Calu3 (cell line): Measurements from ENCODE around the gene RFX7. TPM values are rescaled to one million over a fixed set of nuclear protein-coding genes. Genes with fewer than 3 reads are reported as not detected.

Experiments used
- BruUV-seq: library from RNA; stranded (reverse); fragments of 400-500 nt; replicated peaks from 2 replicates; lab custom pipeline; 2021; lab: Mats Ljungman, UMichigan
- CTCF ChIA-PET: fragments of 300-600 bp; sonication (Branson Sonifier 250); formaldehyde crosslinking; loops from one replicate; lab custom pipeline; 2022; ENCODE audit warnings: antibody characterized with exemption; lab: Charles Lee
- DNase-seq: peaks from one replicate; pipeline ENCODE4 v3.0.0; 2022
- H3K27ac Mint-ChIP-seq: one replicate; pipeline ENCODE4 v1.8.0; 2022; ENCODE audit warnings: mixed read lengths; ENCODE audit not compliant: unreplicated experiment
- H3K27me3 Mint-ChIP-seq: one replicate; pipeline ENCODE4 v1.8.0; 2022; ENCODE audit warnings: mixed read lengths; ENCODE audit not compliant: unreplicated experiment
- H3K36me3 Mint-ChIP-seq: one replicate; pipeline ENCODE4 v1.8.0; 2022; ENCODE audit warnings: mild to moderate bottlenecking, moderate library complexity, mixed read lengths; ENCODE audit not compliant: insufficient read depth, unreplicated experiment
- H3K4me1 Mint-ChIP-seq: one replicate; pipeline ENCODE4 v1.8.0; 2022; ENCODE audit warnings: mild to moderate bottlenecking, low read depth, mixed read lengths; ENCODE audit not compliant: unreplicated experiment
- H3K4me3 Mint-ChIP-seq: one replicate; pipeline ENCODE4 v1.8.0; 2022; ENCODE audit warnings: mild to moderate bottlenecking, low read depth, moderate library complexity, mixed read lengths; ENCODE audit not compliant: unreplicated experiment
- H3K9me3 Mint-ChIP-seq: one replicate; pipeline ENCODE4 v1.8.0; 2022; ENCODE audit warnings: low read depth, mixed read lengths; ENCODE audit not compliant: unreplicated experiment
- CTCF ChIP-seq: fragments of 200-600 bp; IDR thresholded peaks from one replicate; pipeline ENCODE4 v1.8.0; 2022; ENCODE audit warnings: antibody characterized with exemption; ENCODE audit not compliant: unreplicated experiment
- intact Hi-C: fragments of 100-400 bp; cut with micrococcal nuclease; formaldehyde crosslinking; loops from one replicate; pipeline ENCODE4 v1.10.0; 2022; ENCODE audit not compliant: unreplicated experiment
- total RNA-seq: library from RNA; stranded (reverse); gene quantifications from 2 replicates; pipeline ENCODE4 v1.2.3, GENCODE V29; 2022

The RFX7 gene
- total RNA-seq, 1 experiment from 2014 or later: 31.4 TPM

DNA sequence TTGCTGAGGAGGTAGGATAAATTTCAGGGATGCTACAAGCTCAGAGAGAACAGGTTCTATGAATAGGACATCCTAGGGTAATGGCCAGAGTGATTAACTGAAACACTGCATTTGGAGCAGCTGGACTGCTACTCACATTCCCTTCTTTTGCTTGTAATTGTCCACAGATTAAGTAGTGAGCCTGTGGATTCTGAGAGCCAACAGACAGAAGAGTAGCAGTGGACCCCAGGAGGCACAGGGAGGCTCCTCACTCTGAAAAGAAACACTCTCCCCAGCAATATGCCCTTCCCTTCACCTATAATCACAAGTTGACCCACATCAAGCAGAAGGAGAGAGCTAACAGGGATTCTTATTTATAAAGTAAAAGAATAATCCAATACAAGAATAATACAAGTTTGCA lies 10.6 kb upstream of the RFX7 start:
- intact Hi-C loops: no loop called here
- no peak overlapping the region for H3K27ac Mint-ChIP-seq
- no peak for TF ChIP-seq CTCF
- no peaks in the 10 kb centered on the region for H3K4me1 Mint-ChIP-seq
- no peak overlapping the region for H3K4me3 Mint-ChIP-seq
- no peaks in the 10 kb centered on the region for H3K9me3 Mint-ChIP-seq
- BruUV-seq: no TSS peak
- H3K27me3 Mint-ChIP-seq: peaks cover 10% of the 10 kb centered on the region
- no peak for DNase-seq
- H3K36me3 Mint-ChIP-seq: no peaks in the 10 kb centered on the region
- CTCF ChIA-PET: interaction anchor here (1.3 kb wide), 1 partner anchor 8 kb away, joined by 4 read pairs; no protein-coding TSS in a partner anchor

- no peak for TF ChIP-seq CTCF
Observed at GRCh38 chr15:56252386-56252785, 8.7 kb upstream of the RFX7 start.

GRCh38 chr15:56251315-56252095 lies 7.8 kb upstream of the RFX7 start:
- no peak for TF ChIP-seq CTCF
- H3K27me3 Mint-ChIP-seq: peaks cover 10% of the 10 kb centered on the region
- intact Hi-C loops: no loop called here
- no peaks in the 10 kb centered on the region for H3K36me3 Mint-ChIP-seq
- H3K27ac Mint-ChIP-seq: no peak overlapping the region
- CTCF ChIA-PET: interaction anchor here (0.7 to 0.8 kb wide), 2 partner anchors 9 to 197 kb away, joined by 3 read pairs; no protein-coding TSS in a partner anchor
- peaks cover 21% of the 10 kb centered on the region for H3K4me1 Mint-ChIP-seq
- BruUV-seq: no TSS peak
- no peak overlapping the region for H3K4me3 Mint-ChIP-seq
- H3K9me3 Mint-ChIP-seq: no peaks in the 10 kb centered on the region
- DNase-seq: no peak

More at GRCh38 chr15:56252386-56252785, 8.7 kb upstream of the RFX7 start:
- intact Hi-C loops: no loop called here
- Mint-ChIP-seq H3K27ac (no peak overlapping the region), H3K36me3 (no peaks in the 10 kb centered on the region), H3K4me3 (no peak overlapping the region), H3K4me1 (peaks cover 15% of the 10 kb centered on the region), H3K27me3 (peaks cover 10% of the 10 kb centered on the region), H3K9me3 (no peaks in the 10 kb centered on the region)
- BruUV-seq: no TSS peak
- DNase-seq: no peak
- CTCF ChIA-PET: interaction anchor here (0.7 kb wide), 1 partner anchor 196 kb away, joined by 3 read pairs; no protein-coding TSS in a partner anchor

DNA sequence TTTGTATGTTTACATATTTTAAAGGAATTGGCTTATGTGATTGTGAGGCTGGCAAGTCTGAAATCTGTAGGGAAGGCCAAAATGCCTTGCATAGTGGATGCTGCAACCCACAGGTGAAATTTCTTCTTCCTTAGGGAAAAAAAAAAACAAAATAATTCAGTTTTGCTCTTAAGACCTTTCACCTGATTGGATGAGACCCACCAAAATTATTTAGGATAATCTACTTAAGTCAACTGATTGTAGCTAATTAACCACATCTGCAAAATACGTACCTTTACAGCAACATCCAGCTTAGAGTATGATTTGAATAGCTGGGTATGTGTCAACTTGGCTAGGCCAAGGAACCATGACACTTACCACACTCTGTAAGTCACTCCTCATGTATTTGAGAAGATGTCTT lies 6.9 kb upstream of the RFX7 start:
- Mint-ChIP-seq H3K27me3 (peaks cover 10% of the 10 kb centered on the region), H3K4me3 (no peak overlapping the region), H3K36me3 (no peaks in the 10 kb centered on the region), H3K9me3 (no peaks in the 10 kb centered on the region), H3K27ac (no peak overlapping the region), H3K4me1 (peaks cover 27% of the 10 kb centered on the region)
- no peak for TF ChIP-seq CTCF
- BruUV-seq: no TSS peak
- DNase-seq: no peak
- CTCF ChIA-PET: no interaction called here
- intact Hi-C loops: no loop called here
